ENCODE data around the gene USP5. TPM values are rescaled to one million over a fixed set of nuclear protein-coding genes. Genes with fewer than 3 reads are reported as not detected.
"Not testable (repeated sequence)": the region's sequence is repeated elsewhere in the genome, so short reads cannot be mapped to it uniquely, and the experiment has no call there.

USP5 gene
- total and polyA plus RNA-seq, 5 experiments from 2014 or later: 55.3 to 78.9 (median 69.2) TPM

DNA sequence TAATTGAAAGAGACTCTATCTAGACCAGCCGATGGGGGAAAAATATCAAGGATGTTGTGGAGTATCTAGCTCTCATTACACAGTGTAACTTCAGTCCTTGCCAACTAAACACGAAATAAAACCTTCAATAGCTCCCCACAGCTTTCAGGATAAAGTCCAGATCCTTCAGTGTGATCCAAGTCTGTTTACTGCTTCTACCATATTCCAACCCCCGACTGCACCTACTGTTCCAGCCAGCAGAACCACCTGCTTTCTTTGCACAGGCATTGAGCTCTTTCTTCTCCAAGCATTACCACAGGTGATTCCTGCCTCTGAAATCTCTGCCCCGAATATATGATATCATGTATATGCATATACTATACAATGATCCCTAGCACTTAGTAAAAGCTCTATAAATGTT, 50.5 kb downstream of the USP5 start:
- H3K4me3 Mint-ChIP-seq: no peak overlapping the region
- POLR2A ChIA-PET: interaction anchor here (0.6 to 4.7 kb wide), 6 partner anchors 10 to 85 kb away, joined by 3 to 43 read pairs (median 4); partner anchors contain the start of genes ENO2 and SPSB2
- no peaks in the 10 kb centered on the region for H3K36me3 Mint-ChIP-seq
- H3K27me3 Mint-ChIP-seq: no peaks in the 10 kb centered on the region
- H3K9me3 Mint-ChIP-seq: no peaks in the 10 kb centered on the region
- no peak for ATAC-seq
- DNase-seq: no peak
- H3K4me1 Mint-ChIP-seq: peaks cover 0 to 9% (median 5%) of the 10 kb centered on the region in 4 donors
- peak overlapping the region in 1 of 10 donors; percentile 5 for H3K27ac Mint-ChIP-seq

DNA sequence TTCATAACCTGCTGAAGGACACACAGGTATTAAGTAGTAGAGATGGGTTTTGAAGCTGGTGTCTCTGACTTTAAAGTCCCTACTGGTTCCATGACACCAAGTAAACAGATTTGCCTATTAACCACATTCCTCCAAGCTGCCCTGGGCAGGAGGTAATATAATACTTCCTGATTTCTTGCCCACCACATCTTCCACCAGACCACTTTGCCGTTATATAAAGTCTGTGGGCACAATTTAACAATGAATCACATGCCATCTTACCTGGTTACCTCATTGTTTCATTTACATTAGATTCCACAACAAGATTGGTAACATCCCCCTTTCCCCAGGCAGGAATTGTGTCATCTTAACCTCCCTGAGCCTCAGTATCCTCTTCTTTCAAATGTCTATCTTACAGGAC, 51.8 kb downstream of the USP5 start:
- DNase-seq (no peak), ATAC-seq (no peak)
- no peaks in the 10 kb centered on the region for H3K36me3 Mint-ChIP-seq
- H3K4me1 Mint-ChIP-seq: peaks cover 0 to 9% (median 5%) of the 10 kb centered on the region in 4 donors
- H3K4me3 Mint-ChIP-seq: peak overlapping the region in 2 of 10 donors; percentile 9 to 45
- H3K9me3 Mint-ChIP-seq: no peaks in the 10 kb centered on the region
- H3K27ac Mint-ChIP-seq: no peak overlapping the region
- H3K27me3 Mint-ChIP-seq: no peaks in the 10 kb centered on the region
- POLR2A ChIA-PET: interaction anchor here (0.9 to 4.7 kb wide), 5 partner anchors 11 to 39 kb away, joined by 5 to 43 read pairs (median 9); partner anchors contain the start of genes ENO2, RNU7-1 and SPSB2

DNA sequence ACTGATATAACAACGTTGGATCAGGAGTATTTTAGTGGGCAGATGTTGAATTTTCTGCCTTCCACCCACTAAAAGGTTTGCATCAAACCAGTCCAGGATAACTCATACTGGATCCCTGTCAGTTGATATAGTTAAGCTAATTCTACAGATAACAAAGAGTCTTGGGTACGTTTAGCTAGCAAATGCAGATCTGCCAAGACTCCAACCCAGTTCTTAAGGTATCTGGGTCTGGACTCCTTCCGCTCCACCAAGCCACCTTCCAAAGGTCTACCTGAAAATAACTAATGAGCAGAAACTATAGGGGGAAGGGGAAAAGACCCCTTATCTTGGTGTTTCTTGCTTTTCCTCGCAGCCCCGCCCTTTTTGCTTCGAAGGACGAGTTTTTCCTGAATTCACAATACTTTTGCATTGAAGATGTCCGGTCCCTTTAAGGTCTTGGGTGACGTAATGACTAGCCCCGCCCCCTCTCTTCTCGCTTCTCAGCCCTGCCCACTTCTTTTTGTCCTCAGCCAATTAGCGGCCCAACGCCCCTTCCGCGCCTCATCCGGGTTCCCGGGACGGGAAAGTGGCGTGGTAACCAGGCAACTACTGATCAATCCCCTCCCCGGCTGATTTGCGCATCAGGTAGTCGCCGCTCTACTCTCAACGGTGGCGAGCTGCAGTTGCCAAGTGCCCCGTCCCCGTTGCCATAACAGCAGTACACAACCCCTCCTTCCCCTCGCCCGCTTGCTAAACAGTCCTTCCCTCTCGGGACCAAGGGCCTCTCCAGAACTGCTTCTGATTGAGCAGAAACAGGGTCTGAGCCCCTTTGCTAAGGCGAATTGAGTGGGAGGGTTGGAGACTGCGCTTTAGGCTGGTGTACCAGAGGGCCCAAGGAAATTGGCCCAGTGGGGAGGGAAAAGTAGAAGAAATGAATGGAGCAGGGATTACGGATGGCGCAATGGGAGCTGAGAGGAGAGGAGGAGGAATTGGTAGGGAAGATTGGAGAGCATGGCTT, 52.6 kb downstream of the USP5 start, which contains the start of gene LRRC23:
TSS of gene LRRC23 (plus strand) at position 543 of the 997 bp plus-strand sequence. CDS start 812 bp downstream, outside the sequence.
- POLR2A ChIA-PET: interaction anchor here (0.7 to 4.7 kb wide), 10 partner anchors 10 to 203 kb away, joined by 3 to 43 read pairs (median 5); partner anchors contain the start of genes ENO2, RNU7-1, SPSB2 and TPI1
- H3K4me1 Mint-ChIP-seq: peaks cover under 1 to 5% (median 4%) of the 10 kb centered on the region in 4 donors
- H3K36me3 Mint-ChIP-seq: no peaks in the 10 kb centered on the region
- peak; percentile 93 to 94 for ATAC-seq
- peak; percentile 89 to 99 (median 97) for DNase-seq
- H3K27ac Mint-ChIP-seq: no peak within 1 kb of the TSS
- no peaks in the 10 kb centered on the region for H3K9me3 Mint-ChIP-seq
- peak within 1 kb of the TSS in 2 of 10 donors; percentile 9 to 45 for H3K4me3 Mint-ChIP-seq
- H3K27me3 Mint-ChIP-seq: no peaks in the 10 kb centered on the region

DNA sequence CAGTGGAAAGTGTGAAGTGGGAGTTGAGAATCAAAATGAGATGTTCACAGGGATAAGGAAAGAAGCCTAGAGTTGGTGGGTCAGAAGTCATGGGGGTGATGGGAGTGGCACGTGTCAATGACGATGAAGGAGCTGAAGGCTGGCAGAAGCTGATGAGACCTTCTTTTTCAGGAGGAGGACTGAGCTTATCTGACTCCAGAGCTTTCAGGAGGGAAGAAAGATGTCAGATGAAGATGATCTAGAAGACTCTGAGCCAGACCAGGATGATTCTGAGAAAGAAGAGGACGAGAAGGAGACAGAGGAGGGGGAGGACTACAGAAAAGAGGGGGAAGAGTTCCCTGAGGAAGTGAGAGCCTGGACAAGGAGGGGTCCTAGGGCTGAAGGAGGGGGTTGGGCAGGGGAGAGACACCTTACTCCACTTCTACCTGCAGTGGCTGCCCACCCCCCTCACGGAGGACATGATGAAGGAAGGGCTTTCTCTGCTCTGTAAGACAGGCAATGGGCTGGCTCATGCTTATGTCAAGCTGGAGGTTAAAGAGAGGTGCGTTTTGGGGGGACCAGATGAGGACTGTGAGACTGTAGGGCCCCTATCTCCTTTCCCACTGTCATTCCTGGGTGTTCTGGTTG, 53.6 kb downstream of the USP5 start:
- Mint-ChIP-seq H3K9me3 (no peaks in the 10 kb centered on the region), H3K27me3 (no peaks in the 10 kb centered on the region)
- POLR2A ChIA-PET: interaction anchor here (0.7 to 4.7 kb wide), 10 partner anchors 9 to 202 kb away, joined by 3 to 43 read pairs (median 4); partner anchors contain the start of genes ENO2, RNU7-1, SPSB2 and TPI1

DNA sequence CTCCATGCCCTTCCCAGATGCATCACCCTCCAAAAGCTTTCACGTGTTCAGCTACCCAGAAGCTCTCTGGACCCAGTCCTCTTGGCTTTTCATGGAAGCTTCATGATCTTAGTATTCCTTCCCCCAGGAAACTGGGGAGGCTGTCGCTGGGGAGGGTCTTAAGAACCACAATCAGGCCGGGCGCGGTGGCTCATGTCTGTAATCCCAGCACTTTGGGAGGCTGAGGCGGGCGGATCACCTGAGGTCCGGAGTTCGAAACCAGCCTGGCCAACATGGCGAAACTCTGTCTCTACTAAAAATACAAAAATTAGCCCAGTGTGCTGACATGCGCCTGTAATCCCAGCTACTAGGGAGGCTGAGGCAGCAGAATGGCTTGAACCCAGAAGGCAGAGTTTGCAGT, 56.2 kb downstream of the USP5 start:
- peak overlapping the region in 3 of 10 donors; percentile 7 to 86 (median 71) for H3K27ac Mint-ChIP-seq
- H3K27me3 Mint-ChIP-seq, H3K9me3 Mint-ChIP-seq, H3K4me1 Mint-ChIP-seq, ATAC-seq, DNase-seq, H3K36me3 Mint-ChIP-seq, H3K4me3 Mint-ChIP-seq: not testable (repeated sequence)
- POLR2A ChIA-PET: interaction anchor here (0.6 to 1.8 kb wide), 7 partner anchors 9 to 63 kb away, joined by 3 to 5 read pairs (median 4); no protein-coding TSS in a partner anchor

More for the DNA sequence above, 53.6 kb downstream of the USP5 start:
- DNase-seq: no peak
- ATAC-seq: no peak
- Mint-ChIP-seq H3K36me3 (no peaks in the 10 kb centered on the region), H3K4me3 (no peak overlapping the region), H3K27ac (no peak overlapping the region), H3K4me1 (peaks cover 0 to 5% (median 1%) of the 10 kb centered on the region in 4 donors)

DNA sequence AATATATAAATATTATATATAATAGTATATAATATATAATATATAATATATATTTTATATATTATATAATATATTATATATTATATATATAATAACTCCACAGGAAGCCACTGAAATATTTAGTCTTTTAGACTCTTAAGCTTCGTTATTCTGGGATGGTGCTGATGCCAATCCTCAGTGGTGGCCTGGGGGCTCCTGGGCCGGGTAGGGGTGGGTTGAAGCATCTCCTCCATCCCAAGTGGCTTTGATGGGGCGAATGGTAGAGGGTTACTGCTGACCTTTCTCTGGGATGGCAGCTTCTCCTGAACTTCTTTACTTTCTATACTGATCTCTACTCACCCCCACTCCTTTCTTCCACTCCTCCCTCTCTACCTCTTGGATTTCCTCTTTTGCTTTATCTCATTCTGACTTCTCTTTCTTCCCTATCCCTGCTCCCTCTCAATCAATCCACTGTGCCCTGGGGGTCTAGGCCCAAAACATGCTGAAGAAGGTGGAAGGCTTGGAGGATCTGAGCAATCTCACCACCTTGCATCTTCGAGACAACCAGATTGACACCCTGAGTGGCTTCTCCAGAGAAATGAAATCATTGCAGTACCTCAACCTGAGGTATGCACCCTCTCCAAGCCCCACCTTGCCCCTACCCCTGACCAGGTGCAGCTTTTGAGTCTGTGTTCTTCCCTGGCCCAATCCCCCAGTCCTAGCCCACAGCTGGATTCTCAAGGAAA, 57.6 kb downstream of the USP5 start:
- Mint-ChIP-seq H3K27ac (peak overlapping the region in 1 of 10 donors; percentile 25), H3K27me3 (no peaks in the 10 kb centered on the region), H3K4me3 (peak overlapping the region in 1 of 10 donors; percentile 4), H3K36me3 (no peaks in the 10 kb centered on the region), H3K9me3 (no peaks in the 10 kb centered on the region), H3K4me1 (peaks cover 7 to 22% (median 11%) of the 10 kb centered on the region in 4 donors)
- POLR2A ChIA-PET: interaction anchor here (0.9 to 1.9 kb wide), 3 partner anchors 14 to 18 kb away, joined by 5 to 7 read pairs (median 5); no protein-coding TSS in a partner anchor
- ATAC-seq: no peak
- no peak for DNase-seq

DNA sequence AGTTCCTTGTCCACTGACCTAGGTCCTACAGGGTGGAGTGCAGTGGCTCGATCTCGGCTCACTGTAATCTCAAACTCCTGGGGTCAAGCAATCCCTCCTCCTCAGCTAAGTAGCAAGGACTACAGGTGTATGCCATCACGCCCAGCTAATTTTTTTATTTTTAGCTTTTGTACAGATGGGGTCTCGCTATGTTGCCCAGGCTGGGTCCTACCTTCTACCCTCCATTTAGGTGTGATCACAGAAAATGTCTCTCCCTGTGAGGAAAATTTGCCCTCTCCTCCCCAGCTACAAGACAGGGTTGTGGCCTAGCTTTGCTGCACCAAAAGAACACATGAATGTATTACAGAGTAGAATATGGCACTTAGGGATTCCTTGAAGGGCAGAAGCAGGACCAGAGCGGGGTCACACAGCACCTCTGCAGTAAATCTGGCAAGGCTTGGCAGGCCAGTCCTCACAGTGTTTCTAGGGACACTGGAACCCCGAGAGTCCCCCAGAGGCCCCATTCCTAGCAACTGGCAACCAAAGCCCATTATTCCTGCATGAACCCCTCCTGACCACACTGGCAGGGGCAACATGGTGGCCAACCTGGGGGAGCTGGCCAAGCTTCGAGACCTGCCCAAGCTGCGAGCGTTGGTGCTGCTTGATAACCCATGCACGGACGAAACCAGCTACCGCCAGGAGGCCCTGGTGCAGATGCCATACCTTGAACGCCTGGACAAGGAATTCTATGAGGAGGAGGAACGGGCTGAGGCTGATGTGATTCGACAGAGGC, 60.4 kb downstream of the USP5 start:
- peaks cover 16 to 50% (median 27%) of the 10 kb centered on the region in 4 donors for H3K4me1 Mint-ChIP-seq
- peak overlapping the region in 8 of 10 donors; percentile 14 to 95 (median 63) for H3K4me3 Mint-ChIP-seq
- POLR2A ChIA-PET: interaction anchor here (0.7 to 6.2 kb wide), 10 partner anchors 8 to 61 kb away, joined by 3 to 43 read pairs (median 17); partner anchors contain the start of genes C12orf57, CDCA3, LRRC23 and RNU7-1
- no peaks in the 10 kb centered on the region for H3K9me3 Mint-ChIP-seq
- H3K27ac Mint-ChIP-seq: peak overlapping the region in 7 of 10 donors; percentile 43 to 98 (median 90)
- peaks cover 0 to 11% (median 0%) of the 10 kb centered on the region in 3 donors for H3K36me3 Mint-ChIP-seq
- no peak for DNase-seq
- no peak for ATAC-seq
- H3K27me3 Mint-ChIP-seq: no peaks in the 10 kb centered on the region

DNA sequence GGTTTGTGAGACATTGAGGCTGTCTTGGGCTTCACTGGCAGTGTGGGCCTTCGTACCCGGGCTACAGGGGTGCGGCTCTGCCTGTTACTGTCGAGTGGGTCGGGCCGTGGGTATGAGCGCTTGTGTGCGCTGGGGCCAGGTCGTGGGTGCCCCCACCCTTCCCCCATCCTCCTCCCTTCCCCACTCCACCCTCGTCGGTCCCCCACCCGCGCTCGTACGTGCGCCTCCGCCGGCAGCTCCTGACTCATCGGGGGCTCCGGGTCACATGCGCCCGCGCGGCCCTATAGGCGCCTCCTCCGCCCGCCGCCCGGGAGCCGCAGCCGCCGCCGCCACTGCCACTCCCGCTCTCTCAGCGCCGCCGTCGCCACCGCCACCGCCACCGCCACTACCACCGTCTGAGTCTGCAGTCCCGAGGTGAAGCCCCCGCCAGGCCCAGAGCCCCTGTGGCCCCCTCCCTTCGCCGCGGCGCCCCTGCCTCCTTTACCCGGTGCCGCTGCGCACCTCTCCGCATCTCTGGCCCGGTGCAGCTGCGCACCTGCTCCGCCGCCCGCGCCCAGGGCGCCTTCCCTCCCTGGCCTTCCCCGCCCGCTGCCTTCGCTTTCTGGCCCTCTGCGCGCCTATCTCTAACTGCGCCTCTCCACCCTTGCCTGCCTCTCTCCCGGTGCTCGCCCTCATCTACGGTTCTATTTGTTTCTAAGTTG, 62.4 kb downstream of the USP5 start, which contains the start of gene ENO2:
TSS of gene ENO2 (plus strand) at position 335 of the 701 bp plus-strand sequence. CDS start 1,253 bp downstream, outside the sequence.
- peaks cover 0 to 25% (median 2%) of the 10 kb centered on the region in 3 donors for H3K36me3 Mint-ChIP-seq
- POLR2A ChIA-PET: interaction anchor here (0.6 to 6.2 kb wide), 20 partner anchors 9 to 301 kb away, joined by 3 to 43 read pairs (median 6); partner anchors contain the start of genes C12orf57, CDCA3, LRRC23 and RNU7-1

DNA sequence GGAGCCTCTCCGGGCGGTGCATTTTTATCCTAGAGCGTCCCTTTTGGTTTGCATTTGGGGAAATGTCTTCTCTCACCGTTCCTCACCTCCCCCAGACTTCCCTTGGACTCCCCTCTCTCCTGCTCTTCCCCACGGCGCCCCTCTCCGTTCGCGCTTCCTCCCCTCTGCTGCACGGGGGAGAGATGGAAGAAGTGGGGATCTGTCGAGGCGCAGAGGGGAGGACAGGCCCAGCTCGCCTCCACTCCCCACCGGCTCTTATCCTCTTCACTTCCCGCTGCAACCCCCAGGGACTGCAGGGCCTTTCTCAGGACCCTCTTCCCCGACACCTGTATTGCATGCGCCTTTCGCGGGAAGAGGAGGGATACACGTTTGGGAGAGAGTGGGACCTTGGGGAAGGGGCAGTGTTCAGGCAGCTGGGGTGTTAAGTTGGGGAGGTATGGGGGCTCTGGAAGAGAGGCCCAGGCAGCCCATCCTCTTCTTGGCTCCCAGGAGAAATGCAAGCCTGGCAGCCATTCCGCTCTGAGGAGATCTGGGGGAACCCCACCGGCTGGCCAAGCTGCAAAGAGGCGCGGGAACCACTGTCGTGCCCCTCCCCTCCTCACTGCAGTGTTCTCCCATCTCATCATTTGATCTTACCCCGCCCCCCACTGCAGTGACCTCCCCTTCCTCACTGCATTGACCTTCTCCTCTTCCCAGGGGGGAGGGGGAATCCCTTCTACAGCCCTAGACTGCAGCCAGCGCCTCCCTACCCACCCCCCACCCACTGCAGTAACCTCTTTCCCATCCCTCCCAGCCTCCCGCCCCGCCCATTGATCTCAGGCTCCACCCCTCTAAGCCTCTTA, 63.2 kb downstream of the USP5 start:
- POLR2A ChIA-PET: interaction anchor here (0.9 to 6.2 kb wide), 17 partner anchors 8 to 302 kb away, joined by 3 to 43 read pairs (median 6); partner anchors contain the start of genes C12orf57, CDCA3, LRRC23 and RNU7-1
- Mint-ChIP-seq H3K9me3 (no peaks in the 10 kb centered on the region), H3K27me3 (no peaks in the 10 kb centered on the region), H3K36me3 (peaks cover 0 to 33% (median 3%) of the 10 kb centered on the region in 3 donors), H3K27ac (peak overlapping the region; percentile 87 to 98 (median 95)), H3K4me1 (peaks cover 13 to 57% (median 29%) of the 10 kb centered on the region in 4 donors), H3K4me3 (peak overlapping the region; percentile 91 to 97 (median 94))
- no peak for DNase-seq
- ATAC-seq: no peak

More for the DNA sequence above, 62.4 kb downstream of the USP5 start, which contains the start of gene ENO2:
- Mint-ChIP-seq H3K27ac (peak within 1 kb of the TSS; percentile 87 to 98 (median 95)), H3K4me3 (peak within 1 kb of the TSS; percentile 91 to 97 (median 94)), H3K9me3 (no peaks in the 10 kb centered on the region), H3K27me3 (no peaks in the 10 kb centered on the region), H3K4me1 (peaks cover 16 to 52% (median 27%) of the 10 kb centered on the region in 4 donors)
- DNase-seq (peak; percentile 77 to 93 (median 82)), ATAC-seq (peak; percentile 89 to 92)
